HepG2 (cell line): ENCODE measurements around the gene ERRFI1. TPM values are rescaled to one million over a fixed set of nuclear protein-coding genes. Genes with fewer than 3 reads are reported as not detected.

ENCODE experiments used
- ARID4A ChIP-seq: sonication (generic); formaldehyde crosslinking; IDR thresholded peaks from 2 replicates; pipeline ENCODE4 v1.5.0; 2020; ENCODE audit warnings: mild to moderate bottlenecking, missing genetic modification reagents, borderline replicate concordance
- DMAP1 ChIP-seq: IDR thresholded peaks from 2 replicates; pipeline ENCODE4 v1.6.1; 2016
- ESRRA ChIP-seq: sonication (generic); formaldehyde crosslinking; IDR thresholded peaks from 2 replicates; pipeline ENCODE4 v1.5.1; 2020; ENCODE audit warnings: mild to moderate bottlenecking, low read depth, missing genetic modification reagents
- KDM3A ChIP-seq: IDR thresholded peaks from 2 replicates; pipeline ENCODE4 v1.6.1; 2018; ENCODE audit warnings: low read depth, missing compliant biosample characterization
- KDM6A ChIP-seq: IDR thresholded peaks from 2 replicates; pipeline ENCODE4 v1.6.1; 2016; ENCODE audit warnings: low read depth
- KLF6 ChIP-seq: IDR thresholded peaks from 2 replicates; pipeline ENCODE4 v1.8.0; 2016; ENCODE audit warnings: missing biosample characterization, missing genetic modification reagents
- MBD4 ChIP-seq: IDR thresholded peaks from 2 replicates; pipeline ENCODE4 v1.6.1; 2012; ENCODE audit warnings: low read length, inconsistent platforms, borderline replicate concordance
- NFRKB ChIP-seq: fragments of 450-650 bp; IDR thresholded peaks from 2 replicates; pipeline ENCODE4 v1.6.1; 2017
- PLRG1 ChIP-seq: fragments of 450-650 bp; conservative IDR thresholded peaks from 2 replicates; pipeline ENCODE4 v1.6.1; 2016
- POLR2A ChIP-seq, 2 experiments: IDR thresholded peaks; 2 replicates each; pipeline ENCODE4 v1.6.1; 2011; ENCODE audit warnings: low read depth in 2 of 2, low read length in 2 of 2, mild to moderate bottlenecking in 1 of 2, moderate library complexity in 1 of 2; ENCODE audit not compliant: insufficient read depth in 1 of 2
- POLR2G ChIP-seq: fragments of 200-400 bp; formaldehyde crosslinking; IDR thresholded peaks from 2 replicates; pipeline ENCODE4 v1.6.1; 2018; ENCODE audit warnings: mild to moderate bottlenecking, low read depth, low read length, moderate library complexity
- SNAPC4 ChIP-seq: sonication (generic); formaldehyde crosslinking; IDR thresholded peaks from 2 replicates; pipeline ENCODE4 v1.4.0; 2020; ENCODE audit warnings: mild to moderate bottlenecking, missing genetic modification reagents
- TOPORS ChIP-seq: sonication (generic); formaldehyde crosslinking; IDR thresholded peaks from 2 replicates; pipeline ENCODE4 v1.8.0; 2023; ENCODE audit warnings: mild to moderate bottlenecking, missing genetic modification reagents
- ZNF280D ChIP-seq: sonication (generic); formaldehyde crosslinking; IDR thresholded peaks from 2 replicates; pipeline ENCODE4 v1.5.1; 2020; ENCODE audit warnings: mild to moderate bottlenecking, missing genetic modification reagents
- ZNF296 ChIP-seq: sonication (generic); formaldehyde crosslinking; conservative IDR thresholded peaks from 2 replicates; pipeline ENCODE4 v1.5.0; 2020; ENCODE audit warnings: mild to moderate bottlenecking, missing genetic modification reagents
- ZNF496 ChIP-seq: sonication (generic); formaldehyde crosslinking; IDR thresholded peaks from 2 replicates; pipeline ENCODE4 v1.8.1; 2023; ENCODE audit warnings: mild to moderate bottlenecking, moderate library complexity, missing genetic modification reagents; ENCODE audit not compliant: insufficient replicate concordance
- ZNF749 ChIP-seq: sonication (generic); formaldehyde crosslinking; IDR thresholded peaks from 2 replicates; pipeline ENCODE4 v1.8.0; 2022; ENCODE audit warnings: mild to moderate bottlenecking, missing genetic modification reagents, moderate library complexity, borderline replicate concordance
- ZNF850 ChIP-seq: sonication (generic); formaldehyde crosslinking; conservative IDR thresholded peaks from 2 replicates; pipeline ENCODE4 v1.9.0; 2021; ENCODE audit warnings: mild to moderate bottlenecking, missing genetic modification reagents
- ZNF878 ChIP-seq: sonication (generic); formaldehyde crosslinking; IDR thresholded peaks from 2 replicates; pipeline ENCODE4 v1.8.1; 2023; ENCODE audit warnings: mild to moderate bottlenecking, missing genetic modification reagents, moderate library complexity
- polyA plus RNA-seq, 8 experiments: library from polyadenylated mRNA; depleted of rRNA in 3 of 8; stranded (reverse) in 7 of 8; unstranded in 1 of 8; fragments of >200 nt; fragmentation: Illumina TruSeq in 4 of 8; extraction: Trizol in 4 of 8; gene quantifications; 2 replicates each; pipeline versions ENCODE4 v1.2.1 to v1.2.3, GENCODE V29; 2011 to 2016; ENCODE audit warnings: low read depth in 4 of 8, missing spikeins in 1 of 8, mixed read lengths in 1 of 8; ENCODE audit not compliant: insufficient read depth in 1 of 8
- total RNA-seq, 5 experiments: library from RNA; depleted of rRNA; stranded (reverse); fragments of >200 nt; fragmentation: Illumina TruSeq; extraction: Trizol; gene quantifications; 2 replicates each; pipeline ENCODE4 v1.2.3, GENCODE V29; 2016; ENCODE audit warnings: low read depth in 1 of 5

ERRFI1 gene
- total and polyA plus RNA-seq, 2 of the 13 experiments (the other 11 are each of a cell fraction or from before 2014, with no cell fraction given) = 84.4 to 753 TPM

DNA sequence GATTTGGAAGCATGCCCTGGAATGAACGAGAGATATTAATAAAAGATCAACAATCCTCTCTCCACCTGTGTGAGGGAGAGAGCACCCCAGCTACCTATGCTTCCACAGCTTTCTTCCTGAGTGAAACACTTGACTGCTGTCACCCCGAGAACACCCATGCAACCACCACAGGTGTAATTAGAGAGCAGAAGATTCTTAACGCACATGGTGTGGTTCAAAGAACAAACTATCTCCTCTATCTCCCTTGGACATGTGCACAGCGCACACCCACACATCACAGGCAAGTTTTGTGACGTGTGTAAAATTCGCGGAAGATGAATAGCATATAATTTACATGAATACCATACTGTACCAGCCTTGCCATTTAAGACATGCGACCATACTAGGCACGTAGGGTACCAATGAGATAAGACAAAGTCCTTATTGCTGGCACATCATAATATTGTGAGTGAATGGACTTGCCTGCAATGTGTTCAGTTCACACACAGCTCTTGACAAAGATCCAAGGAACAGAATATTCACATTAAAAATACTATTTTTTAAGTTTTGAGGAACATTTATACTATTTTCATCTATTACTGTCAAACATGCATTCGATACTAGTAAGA lies 11.6 kb downstream of the ERRFI1 start (continued):
- TF ChIP-seq SNAPC4 = no peak
- TF ChIP-seq ZNF280D (CRISPR knock-in tag) = 0 out of 2 replicates have a peak, but pooled peaks have one; percentile 18
- no peak for TF ChIP-seq KDM3A (CRISPR knock-in tag)
- TF ChIP-seq POLR2G = peak; percentile 2; the same call in 1 of the 2 replicates
- no peak for TF ChIP-seq ZNF749 (CRISPR knock-in tag)
- peak in 1 of 2 experiments; percentile 55; a peak in 3 of 4 replicates for TF ChIP-seq POLR2A (IDR thresholded peaks at IDR 0.05; ENCODE audit: insufficient read depth in 1 of 2, low read depth in 2 of 2, low read length in 2 of 2)
- TF ChIP-seq KLF6 (CRISPR knock-in tag) = no peak
- no peak for TF ChIP-seq TOPORS
- TF ChIP-seq ZNF850 (CRISPR knock-in tag) = no peak
- TF ChIP-seq ZNF878 (CRISPR knock-in tag) = 0 out of 2 replicates have a peak, but pooled peaks have one; percentile 33
- no peak for TF ChIP-seq KDM6A (CRISPR knock-in tag)
- no peak for TF ChIP-seq ZNF296 (CRISPR knock-in tag)
- TF ChIP-seq ESRRA (CRISPR knock-in tag) = no peak
- TF ChIP-seq DMAP1 (CRISPR knock-in tag) = no peak
- no peak for TF ChIP-seq ZNF496 (CRISPR knock-in tag)
- TF ChIP-seq NFRKB = no peak
- TF ChIP-seq ARID4A (CRISPR knock-in tag) = 0 out of 2 replicates have a peak, but pooled peaks have one; percentile 20
- TF ChIP-seq PLRG1 = no peak
- peak; percentile 52; the same call in 1 of the 2 replicates for TF ChIP-seq MBD4
